A549 (cell line): Measurements from ENCODE around the gene IDUA. TPM values are rescaled to one million over a fixed set of nuclear protein-coding genes. Genes with fewer than 3 reads are reported as not detected.

Source experiments
- ATAC-seq, 2 experiments: fragments of 200-7000 bp in 1 of 2; fragments of >200 bp in 1 of 2; cut with Nextera tagmentation in 1 of 2; cut with Tn5 transposase in 1 of 2; 3 replicates each; pipeline versions ENCODE4 v1.8.0 to v1.9.1; 2018 to 2020; ENCODE audit warnings: mild to moderate bottlenecking in 1 of 2, moderate library complexity in 1 of 2
- CTCF ChIA-PET: fragments of 300-600 bp; sonication (Branson Sonifier 250); formaldehyde crosslinking; extraction: SDS; loops from one replicate; lab custom pipeline; 2021; ENCODE audit warnings: antibody characterized with exemption, inconsistent platforms; lab: Yijun Ruan, JAX
- POLR2A ChIA-PET: fragments of 350-600 bp; formaldehyde crosslinking; extraction: SDS; loops from one replicate; lab custom pipeline; 2021; ENCODE audit warnings: antibody characterized with exemption, inconsistent platforms; lab: Yijun Ruan, JAX
- DNase-seq, 2 experiments: peaks; one replicate each; pipeline versions ENCODE4 v3.0.0 to v3.0.0-alpha.2; 2011 to 2016; ENCODE audit warnings: low read depth in 1 of 2, low spot score in 1 of 2
- FAIRE-seq: peaks from 2 replicates; lab custom pipeline; 2011; peaks lifted over from hg19 to GRCh38; lab: Jason Lieb, UNC
- H3K27ac ChIP-seq, 2 experiments: fragments of >200 bp; sonication (Bioruptor Twin); formaldehyde crosslinking; 3 replicates each; pipeline ENCODE4 v1.5.1; 2016 to 2017
- H3K4me1 ChIP-seq: fragments of >200 bp; sonication (Bioruptor Twin); formaldehyde crosslinking; 3 replicates; pipeline ENCODE4 v1.6.1; 2016
- H3K4me2 ChIP-seq: fragments of >200 bp; sonication (Bioruptor Twin); formaldehyde crosslinking; 3 replicates; pipeline ENCODE4 v1.6.1; 2016
- H3K4me3 ChIP-seq: fragments of >200 bp; sonication (Bioruptor Twin); formaldehyde crosslinking; 3 replicates; pipeline ENCODE4 v1.5.1; 2016
- H3K9me3 ChIP-seq: fragments of >200 bp; sonication (Bioruptor Twin); formaldehyde crosslinking; 3 replicates; pipeline ENCODE4 v1.6.1; 2016
- BHLHE40 ChIP-seq: IDR thresholded peaks from 2 replicates; pipeline ENCODE4 v1.6.1; 2012; ENCODE audit warnings: low read depth, low read length, inconsistent platforms
- CBX8 ChIP-seq: fragments of 200-600 bp; sonication (generic); IDR thresholded peaks from 2 replicates; pipeline ENCODE4 v1.6.1; 2016
- CEBPB ChIP-seq, 2 experiments: fragments of >200 bp in 1 of 2; sonication (Bioruptor Twin) in 1 of 2; formaldehyde crosslinking in 1 of 2; IDR thresholded peaks; 2 replicates each; pipeline ENCODE4 v1.6.1; 2012 to 2016
- CHD2 ChIP-seq: fragments of 150-350 bp; IDR thresholded peaks from 2 replicates; pipeline ENCODE4 v1.6.1; 2014; ENCODE audit warnings: low read length; ENCODE audit not compliant: partially characterized antibody
- EHF ChIP-seq: fragments of 250-450 bp; sonication (Bioruptor Pico); IDR thresholded peaks from 2 replicates; pipeline ENCODE4 v1.5.0; 2020; ENCODE audit warnings: mild to moderate bottlenecking
- JUN ChIP-seq, 2 experiments: fragments of >200 bp; sonication (Bioruptor Twin); formaldehyde crosslinking; IDR thresholded peaks; 2 replicates in 1 of 2; 3 replicates in 1 of 2; pipeline ENCODE4 v1.6.1; 2016 to 2017
- KDM1A ChIP-seq: fragments of 200-600 bp; sonication (generic); IDR thresholded peaks from 2 replicates; pipeline ENCODE4 v1.6.1; 2016; ENCODE audit warnings: low read depth, mild to moderate bottlenecking
- MAFK ChIP-seq: fragments of 450-650 bp; IDR thresholded peaks from 2 replicates; pipeline ENCODE4 v1.6.1; 2014; ENCODE audit not compliant: partially characterized antibody
- MAX ChIP-seq: IDR thresholded peaks from 2 replicates; pipeline ENCODE4 v1.6.1; 2012
- MYC ChIP-seq: IDR thresholded peaks from 2 replicates; pipeline ENCODE4 v1.6.1; 2012; ENCODE audit warnings: mild to moderate bottlenecking, inconsistent platforms, low read length, improper control_type of control experiment, borderline replicate concordance
- NFE2L2 ChIP-seq: fragments of 150-350 bp; conservative IDR thresholded peaks from 2 replicates; pipeline ENCODE4 v1.6.1; 2014; ENCODE audit warnings: low read length
- NR3C1 ChIP-seq: fragments of >200 bp; sonication (Bioruptor Twin); formaldehyde crosslinking; IDR thresholded peaks from 3 replicates; pipeline ENCODE4 v1.6.1; 2017
- PBX3 ChIP-seq: IDR thresholded peaks from 2 replicates; pipeline ENCODE4 v1.6.1; 2012
- PHF8 ChIP-seq: fragments of 200-600 bp; sonication (generic); IDR thresholded peaks from 2 replicates; pipeline ENCODE4 v1.6.1; 2016; ENCODE audit warnings: low read depth, mild to moderate bottlenecking, antibody characterized with exemption, moderate library complexity, borderline replicate concordance
- POLR2AphosphoS2 ChIP-seq: conservative IDR thresholded peaks from 2 replicates; pipeline ENCODE4 v1.6.1; 2012; ENCODE audit warnings: low read length, improper control_type of control experiment, inconsistent platforms
- RFX5 ChIP-seq: fragments of 450-650 bp; IDR thresholded peaks from 2 replicates; pipeline ENCODE4 v1.7.1; 2014; ENCODE audit warnings: antibody characterized with exemption, mild to moderate bottlenecking, moderate library complexity
- RNF2 ChIP-seq: fragments of 200-600 bp; sonication (generic); IDR thresholded peaks from 2 replicates; pipeline ENCODE4 v1.6.1; 2016; ENCODE audit warnings: low read depth, mild to moderate bottlenecking, antibody characterized with exemption, moderate library complexity, borderline replicate concordance
- SMC3 ChIP-seq: fragments of >200 bp; sonication (Bioruptor Twin); formaldehyde crosslinking; IDR thresholded peaks from 3 replicates; pipeline ENCODE4 v1.6.1; 2018; ENCODE audit warnings: inconsistent platforms
- TP53 ChIP-seq: fragments of 250-450 bp; sonication (Bioruptor Pico); IDR thresholded peaks from 2 replicates; pipeline ENCODE4 v1.5.0; 2021; ENCODE audit warnings: mild to moderate bottlenecking, moderate library complexity
- ZNF302 ChIP-seq: fragments of 250-450 bp; sonication (Bioruptor Pico); IDR thresholded peaks from 2 replicates; pipeline ENCODE4 v1.9.0; 2021; ENCODE audit warnings: inconsistent platforms, mild to moderate bottlenecking, moderate library complexity
- WGBS: methylation state at CpG from one replicate; pipeline ENCODE4 v1.1.6; 2017; ENCODE audit errors: missing lambda C conversion rate; 5-methylcytosine and 5-hydroxymethylcytosine counted together
- polyA plus RNA-seq, 4 experiments: library from polyadenylated mRNA; depleted of rRNA in 3 of 4; stranded (reverse); fragments of >200 nt; fragmentation: RNase III in 1 of 4; extraction: RNeasy Plus Mini Kit Qiagen cat#74134 plus additional on column Dnase treatment in 1 of 4; gene quantifications; 2 replicates in 3 of 4; 3 replicates in 1 of 4; pipeline ENCODE4 v1.2.3, GENCODE V29; 2011 to 2017
- TF ChIP-seq, protein P1 (sequence below): fragments of 250-450 bp; sonication (Bioruptor Pico); IDR thresholded peaks from 2 replicates; pipeline ENCODE4 v1.5.0; 2020; ENCODE audit warnings: low read depth, mild to moderate bottlenecking, moderate library complexity

The IDUA gene
- polyA plus RNA-seq, 2 of the 4 experiments (the other 2 are of a cell fraction) = 3.1 to 19.4 TPM

GRCh38 chr4:1022739-1023066, 35.9 kb downstream of the IDUA start (continued):
- TF ChIP-seq MAFK = no peak
- no peak for TF ChIP-seq EHF (CRISPR knock-in tag)
- TF ChIP-seq MYC = no peak
- TF ChIP-seq CEBPB (IDR thresholded peaks at IDR 0.05) = no peak
- TF ChIP-seq CHD2 = no peak

- Histone ChIP-seq H3K4me1 (no peaks in the 10 kb centered on the region), H3K4me2 (no peak overlapping the region), H3K27ac (no peak overlapping the region), H3K9me3 (no peaks in the 10 kb centered on the region), H3K4me3 (no peak overlapping the region)
- ATAC-seq = no peak
- DNase-seq = no peak
- 86% methylated on average over 7 of the region's 20 CpGs for WGBS
- no peak for TF ChIP-seq JUN (IDR thresholded peaks at IDR 0.05)
- TF ChIP-seq PHF8 = no peak
- FAIRE-seq = no peak
- CTCF ChIA-PET = interaction anchor here (1.6 kb wide), 1 partner anchor 11 kb away, joined by 4 read pairs; no protein-coding TSS in a partner anchor
- POLR2A ChIA-PET = no interaction called here
Observed at GRCh38 chr4:1023075-1023640, 36.3 kb downstream of the IDUA start.

- Histone ChIP-seq H3K4me3 (no peak overlapping the region), H3K4me2 (no peak overlapping the region), H3K4me1 (no peaks in the 10 kb centered on the region), H3K9me3 (no peaks in the 10 kb centered on the region), H3K27ac (no peak overlapping the region)
- FAIRE-seq = no peak
- WGBS = 96% methylated on average over 31 of the region's 83 CpGs
- no peak for ATAC-seq
- ChIA-PET POLR2A (no interaction called here), CTCF (no interaction called here)
- no peak for DNase-seq
- TF ChIP-seq NFE2L2 (no peak), MAX (no peak), RNF2 (no peak), SMC3 (no peak), CBX8 (no peak), PBX3 (no peak), KDM1A (no peak), BHLHE40 (no peak), POLR2AphosphoS2 (no peak), ZNF302 (CRISPR knock-in tag) (no peak), RFX5 (no peak), TP53 (no peak), CEBPB (IDR thresholded peaks at IDR 0.05) (no peak), MAFK (no peak), CHD2 (no peak), NR3C1 (no peak)
- TF ChIP-seq, protein P1, sequence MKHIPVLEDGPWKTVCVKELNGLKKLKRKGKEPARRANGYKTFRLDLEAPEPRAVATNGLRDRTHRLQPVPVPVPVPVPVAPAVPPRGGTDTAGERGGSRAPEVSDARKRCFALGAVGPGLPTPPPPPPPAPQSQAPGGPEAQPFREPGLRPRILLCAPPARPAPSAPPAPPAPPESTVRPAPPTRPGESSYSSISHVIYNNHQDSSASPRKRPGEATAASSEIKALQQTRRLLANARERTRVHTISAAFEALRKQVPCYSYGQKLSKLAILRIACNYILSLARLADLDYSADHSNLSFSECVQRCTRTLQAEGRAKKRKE (CRISPR knock-in tag) = no peak
Observed at GRCh38 chr4:1023895-1024740, 37.3 kb downstream of the IDUA start.
